Subcutaneous abdominal adipose tissue (tissue), 5 donors: Measurements from ENCODE around the gene KBTBD2.
"Not testable (repeated sequence)": the region's sequence is repeated elsewhere in the genome, so short reads cannot be mapped to it uniquely, and the experiment has no call there.

Experiments used
- H3K27ac ChIP-seq: one replicate; pipeline ENCODE4 v1.7.0; 2013; ENCODE audit warnings: low read depth, mild to moderate bottlenecking, inconsistent platforms, low read length, moderate library complexity
- H3K27me3 ChIP-seq, 5 donors: one replicate each; pipeline ENCODE4 v1.7.0; 2013; ENCODE audit warnings: low read length in 5 of 5, inconsistent platforms in 1 of 5; ENCODE audit not compliant: control insufficient read depth in 5 of 5, insufficient read depth in 4 of 5
- H3K36me3 ChIP-seq, 5 donors: one replicate each; pipeline ENCODE4 v1.7.0; 2013; ENCODE audit warnings: low read length in 5 of 5; ENCODE audit not compliant: control insufficient read depth in 5 of 5, insufficient read depth in 5 of 5
- H3K4me1 ChIP-seq, 5 donors: one replicate each; pipeline ENCODE4 v1.7.0; 2013; ENCODE audit warnings: low read length in 5 of 5, mild to moderate bottlenecking in 3 of 5, moderate library complexity in 1 of 5; ENCODE audit not compliant: control insufficient read depth in 5 of 5, insufficient read depth in 5 of 5
- H3K4me3 ChIP-seq, 5 donors: one replicate each; pipeline ENCODE4 v1.7.0; 2013; ENCODE audit warnings: low read length in 5 of 5, low read depth in 1 of 5
- H3K9ac ChIP-seq, 5 donors: one replicate each; pipeline ENCODE4 v1.7.0; 2013; ENCODE audit warnings: low read length in 5 of 5, mild to moderate bottlenecking in 4 of 5, moderate library complexity in 3 of 5
- H3K9me3 ChIP-seq, 5 donors: one replicate each; pipeline ENCODE4 v1.7.0; 2013; ENCODE audit warnings: low read length in 5 of 5; ENCODE audit not compliant: control insufficient read depth in 5 of 5
- donor health status: healthy.
- donor health status: healthy.
- donor health status: healthy.
- donor health status: healthy.
- donor health status: healthy.

Gene KBTBD2

DNA sequence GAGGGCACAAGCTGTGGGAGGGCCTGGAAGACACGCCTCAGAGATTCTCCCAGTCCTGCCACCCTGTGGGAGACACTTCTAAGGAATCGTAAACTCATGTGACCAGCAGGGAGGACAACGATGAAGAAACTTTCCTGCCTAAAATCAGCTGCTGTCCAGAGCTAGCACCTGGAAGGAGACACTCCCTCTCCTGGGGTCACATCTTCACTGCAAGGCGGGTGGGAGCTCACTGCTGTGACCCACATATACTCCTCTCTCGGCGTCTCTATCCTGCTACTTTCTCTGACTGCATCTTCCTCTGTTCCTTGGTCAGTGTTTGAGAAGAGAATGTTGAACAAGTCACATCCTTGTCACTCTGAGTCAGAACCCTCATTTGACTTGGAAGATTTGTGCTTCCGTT, 25.4 kb upstream of the KBTBD2 start:
- H3K4me1 ChIP-seq, H3K27me3 ChIP-seq, H3K4me3 ChIP-seq, H3K9ac ChIP-seq, H3K27ac ChIP-seq, H3K9me3 ChIP-seq: not testable (repeated sequence)
- peaks cover 25 to 59% (median 44%) of the 10 kb centered on the region in 5 donors for H3K36me3 ChIP-seq

DNA sequence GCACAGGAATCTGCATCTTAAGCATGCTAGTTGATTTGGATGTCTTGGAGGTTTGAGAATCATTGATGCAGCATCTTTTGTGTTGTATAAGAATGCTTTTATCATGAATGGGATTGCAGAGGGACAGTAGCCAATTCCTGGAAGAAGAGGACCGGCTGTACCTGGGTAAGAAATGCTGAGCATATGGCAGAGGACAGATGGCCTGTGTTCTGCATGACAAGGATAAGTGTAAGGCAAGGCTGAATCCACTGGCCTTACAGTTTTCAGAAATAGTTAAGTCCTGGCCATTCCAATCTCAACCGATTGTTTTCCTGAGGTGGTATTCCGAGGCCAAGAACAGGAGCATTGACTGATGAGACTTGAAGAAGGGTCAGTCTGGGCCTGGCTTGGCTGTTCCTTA, 24.4 kb upstream of the KBTBD2 start:
- peaks cover 18 to 52% (median 39%) of the 10 kb centered on the region in 5 donors for H3K36me3 ChIP-seq
- no peak overlapping the region for H3K27ac ChIP-seq
- no peaks in the 10 kb centered on the region for H3K27me3 ChIP-seq
- H3K4me3 ChIP-seq: no peak overlapping the region
- H3K4me1 ChIP-seq: no peaks in the 10 kb centered on the region
- H3K9me3 ChIP-seq: no peaks in the 10 kb centered on the region
- H3K9ac ChIP-seq: no peak overlapping the region

DNA sequence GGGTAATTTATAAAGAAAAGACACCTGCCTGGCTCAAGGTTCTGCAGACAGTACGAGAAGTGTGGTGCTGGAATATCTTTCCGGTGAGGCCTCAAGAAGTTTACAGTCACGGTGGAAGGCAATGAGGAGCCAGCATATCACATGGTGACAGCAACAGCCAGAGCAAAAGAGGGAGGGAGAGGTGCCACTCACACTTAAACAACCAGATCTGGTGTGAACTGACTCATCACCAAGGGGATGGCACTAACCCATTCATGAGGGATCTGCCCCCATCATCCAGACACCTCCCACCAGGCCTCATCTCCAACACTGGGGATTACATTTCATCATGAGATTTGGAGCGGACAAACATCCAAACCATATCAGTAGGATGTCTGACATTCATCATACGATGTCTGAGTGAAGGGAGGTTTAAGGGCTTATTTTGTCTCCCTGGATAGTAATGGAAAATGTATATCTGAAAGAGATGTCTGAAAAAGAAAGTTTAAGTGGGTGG, 23.5 kb upstream of the KBTBD2 start:
- no peak overlapping the region for H3K4me3 ChIP-seq
- H3K9ac ChIP-seq: no peak overlapping the region
- peaks cover 15 to 47% (median 37%) of the 10 kb centered on the region in 5 donors for H3K36me3 ChIP-seq
- no peaks in the 10 kb centered on the region for H3K4me1 ChIP-seq
- no peaks in the 10 kb centered on the region for H3K27me3 ChIP-seq
- H3K27ac ChIP-seq: no peak overlapping the region
- no peaks in the 10 kb centered on the region for H3K9me3 ChIP-seq

DNA sequence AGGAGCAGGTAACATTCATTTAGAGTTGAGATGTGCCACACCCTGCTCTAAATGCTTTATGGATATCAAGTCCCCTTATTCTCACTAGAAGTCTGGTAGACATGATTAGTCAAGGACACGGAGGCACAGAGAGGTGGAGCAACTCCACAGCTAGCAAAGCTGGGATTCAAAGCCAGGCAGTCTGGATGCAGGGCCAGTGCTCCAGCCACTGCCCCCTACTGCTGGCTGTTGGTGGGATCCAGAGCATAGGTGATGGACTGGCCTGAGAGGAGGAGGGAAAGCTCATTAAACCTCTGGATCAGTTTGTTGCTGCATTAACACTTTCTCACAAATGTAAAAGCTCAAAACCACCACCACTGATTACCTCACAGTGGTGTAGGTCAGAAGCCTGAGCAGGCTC, 22.6 kb upstream of the KBTBD2 start:
- no peaks in the 10 kb centered on the region for H3K9me3 ChIP-seq
- H3K27me3 ChIP-seq: no peaks in the 10 kb centered on the region
- peaks cover 15 to 46% (median 37%) of the 10 kb centered on the region in 5 donors for H3K36me3 ChIP-seq

DNA sequence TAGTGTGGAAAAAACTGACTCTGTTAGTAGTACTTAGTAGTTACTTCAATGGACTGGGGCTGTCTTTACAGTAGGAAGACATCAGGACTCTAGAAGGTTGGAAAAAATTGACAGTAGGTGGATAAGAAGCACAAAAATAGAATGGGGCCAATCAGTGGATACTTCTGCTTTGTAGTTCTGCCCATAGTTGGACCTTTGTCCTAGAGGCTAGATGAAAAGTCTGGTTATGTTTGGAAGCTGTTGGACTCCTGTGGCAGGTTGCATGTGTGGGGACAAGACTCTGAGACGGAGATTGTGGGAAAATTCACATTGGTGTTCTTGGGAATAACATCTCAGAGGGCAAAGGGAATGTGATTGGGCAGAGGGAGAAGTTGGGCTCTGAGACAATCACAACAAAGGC, 18.6 kb upstream of the KBTBD2 start:
- Histone ChIP-seq H3K9ac (no peak overlapping the region), H3K9me3 (no peaks in the 10 kb centered on the region), H3K27me3 (no peaks in the 10 kb centered on the region), H3K4me3 (no peak overlapping the region), H3K36me3 (peaks cover 0 to 14% (median 9%) of the 10 kb centered on the region in 5 donors), H3K27ac (no peak overlapping the region), H3K4me1 (peaks cover 0 to 5% (median 4%) of the 10 kb centered on the region in 5 donors)

More for the DNA sequence above, 22.6 kb upstream of the KBTBD2 start:
- H3K4me1 ChIP-seq: no peaks in the 10 kb centered on the region
- no peak overlapping the region for H3K27ac ChIP-seq
- no peak overlapping the region for H3K9ac ChIP-seq
- no peak overlapping the region for H3K4me3 ChIP-seq

DNA sequence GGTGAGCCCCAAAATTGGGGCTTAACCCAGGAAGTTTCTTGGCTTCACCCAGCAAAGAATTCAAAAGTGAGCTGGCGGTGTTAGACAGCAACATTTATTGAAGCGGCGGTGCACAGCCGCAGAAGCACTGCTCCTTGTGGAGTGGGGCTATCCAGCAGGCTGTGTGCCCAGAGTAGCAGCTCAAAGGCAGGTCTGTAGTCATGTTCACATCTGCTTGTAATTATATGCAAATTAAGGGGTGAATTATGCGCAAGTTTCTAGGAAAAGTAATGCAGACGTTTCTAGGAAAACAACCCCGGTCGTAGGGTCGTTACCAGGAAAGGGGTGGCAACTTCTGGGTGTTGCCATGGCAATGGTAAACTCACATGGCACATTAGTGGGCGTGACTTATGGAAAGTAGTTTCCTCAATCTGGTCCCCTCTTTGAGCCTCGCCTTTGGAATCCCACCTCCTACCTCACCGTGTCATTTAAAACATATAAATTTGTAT, 13.7 kb upstream of the KBTBD2 start:
- Histone ChIP-seq H3K4me1 (peaks cover 0 to 9% (median 6%) of the 10 kb centered on the region in 5 donors), H3K36me3 (no peaks in the 10 kb centered on the region), H3K27ac (no peak overlapping the region), H3K9ac (peak overlapping the region in 1 of 5 donors; percentile 22), H3K4me3 (peak overlapping the region; percentile 33 to 73 (median 57)), H3K27me3 (no peaks in the 10 kb centered on the region), H3K9me3 (no peaks in the 10 kb centered on the region)

DNA sequence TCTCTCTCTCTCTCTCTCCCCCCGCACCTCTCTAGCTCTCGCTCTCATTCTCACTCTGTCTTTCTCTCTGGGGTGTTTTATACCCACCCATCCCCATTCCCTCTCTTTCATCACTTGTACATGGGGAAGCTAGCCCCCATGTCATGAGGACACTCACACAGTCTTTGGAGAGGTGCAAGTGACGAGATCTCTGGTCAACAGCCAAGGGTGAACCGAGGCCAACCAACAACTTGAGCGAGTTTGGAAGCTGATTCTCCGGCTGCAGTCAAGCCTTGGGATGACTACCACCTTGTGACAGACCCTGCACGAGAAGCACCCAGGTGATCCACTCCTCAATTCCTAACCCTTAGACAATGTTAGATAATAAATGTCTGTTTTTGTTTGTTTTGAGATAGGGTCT, 10.1 kb upstream of the KBTBD2 start:
- H3K4me1 ChIP-seq: peaks cover 0 to 9% (median 6%) of the 10 kb centered on the region in 5 donors
- no peaks in the 10 kb centered on the region for H3K9me3 ChIP-seq
- H3K4me3 ChIP-seq: no peak overlapping the region
- no peak overlapping the region for H3K9ac ChIP-seq
- H3K36me3 ChIP-seq: no peaks in the 10 kb centered on the region
- H3K27me3 ChIP-seq: no peaks in the 10 kb centered on the region
- no peak overlapping the region for H3K27ac ChIP-seq

DNA sequence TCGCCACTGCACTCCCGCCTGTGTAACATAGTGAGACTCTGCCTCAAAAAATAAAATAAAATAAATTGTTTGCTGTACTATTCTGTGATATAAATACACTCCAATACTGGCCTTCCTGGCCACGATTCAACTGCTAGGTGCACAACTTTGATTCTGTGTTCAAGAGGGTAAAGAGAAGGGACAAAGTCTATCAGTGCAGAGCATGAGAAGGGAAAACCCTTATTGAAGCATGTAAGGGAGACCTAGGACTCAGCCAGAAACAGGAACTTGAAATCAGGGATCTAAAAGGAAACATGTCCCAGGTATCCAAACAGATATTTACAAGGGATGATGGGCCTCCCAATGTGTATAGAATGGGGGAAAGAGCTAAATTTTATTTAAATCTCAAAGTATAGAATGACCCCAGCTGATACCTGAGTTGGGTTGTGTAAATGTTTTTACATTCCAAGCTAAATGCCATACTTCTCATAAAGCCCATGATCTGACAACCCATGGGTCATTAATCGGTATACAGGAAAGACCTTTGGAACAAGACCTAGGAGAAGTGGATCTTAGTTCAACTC, 9.0 kb upstream of the KBTBD2 start:
- Histone ChIP-seq H3K4me3 (no peak overlapping the region), H3K9ac (no peak overlapping the region), H3K27ac (no peak overlapping the region), H3K9me3 (no peaks in the 10 kb centered on the region), H3K36me3 (no peaks in the 10 kb centered on the region), H3K27me3 (no peaks in the 10 kb centered on the region), H3K4me1 (peaks cover 0 to 7% (median 6%) of the 10 kb centered on the region in 5 donors)

DNA sequence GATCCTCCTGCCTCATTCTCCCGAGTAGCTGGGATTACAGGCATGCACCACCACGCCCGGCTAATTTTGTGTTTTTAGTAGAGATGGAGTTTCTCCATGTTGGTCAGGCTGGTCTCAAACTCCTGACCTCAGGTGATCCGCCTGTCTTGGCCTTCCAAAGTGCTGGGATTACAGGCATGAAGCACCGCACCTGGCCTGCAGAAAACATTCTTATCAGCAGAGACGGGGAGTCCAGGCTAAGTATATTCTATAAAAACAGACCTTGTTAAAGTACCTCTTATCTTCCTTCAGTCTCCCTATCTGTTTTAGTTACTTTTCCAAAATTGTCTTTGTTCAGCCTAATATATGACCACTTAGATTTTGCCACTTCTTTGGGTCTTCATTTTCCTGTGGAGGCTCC, 5.8 kb upstream of the KBTBD2 start:
- H3K9ac ChIP-seq, H3K9me3 ChIP-seq, H3K36me3 ChIP-seq, H3K4me3 ChIP-seq, H3K27ac ChIP-seq, H3K27me3 ChIP-seq: not testable (repeated sequence)
- H3K4me1 ChIP-seq: peaks cover 0 to 12% (median 9%) of the 10 kb centered on the region in 5 donors

DNA sequence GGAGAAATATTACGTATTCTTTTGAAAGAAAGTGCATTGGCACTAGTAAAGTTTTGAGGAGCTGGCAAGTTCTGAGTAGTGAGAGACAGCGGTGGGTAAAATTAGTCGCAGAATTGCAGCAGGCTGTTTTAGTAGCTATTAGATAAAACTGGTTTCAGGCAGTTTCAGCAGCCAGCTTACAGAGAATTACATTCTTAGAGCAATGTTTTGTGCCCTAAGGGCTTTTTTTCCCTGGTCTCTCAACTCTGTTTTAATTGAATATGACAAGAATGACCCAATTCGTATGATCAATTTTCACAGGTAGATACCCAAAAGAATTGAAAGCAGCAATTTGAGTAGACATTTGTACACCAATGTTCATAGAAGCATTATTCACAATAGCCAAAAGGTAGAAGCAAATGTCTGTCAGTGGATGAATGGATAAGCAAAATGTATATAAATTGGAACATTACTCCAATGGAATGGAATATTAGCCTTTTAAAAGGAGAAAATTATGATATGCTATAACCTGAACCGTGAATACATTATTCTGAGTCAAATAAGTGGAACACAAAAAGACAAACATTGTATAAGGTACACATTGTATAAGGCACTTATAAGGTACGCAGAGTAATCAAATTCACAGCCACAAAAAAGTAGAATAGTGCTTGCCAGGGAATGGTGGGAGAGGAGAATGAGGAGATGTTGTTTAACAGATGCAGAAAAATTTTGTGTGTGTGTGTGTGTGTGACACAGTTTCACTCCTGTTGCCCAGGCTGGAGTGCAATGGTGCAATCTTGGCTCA, 5.2 kb upstream of the KBTBD2 start:
- H3K27me3 ChIP-seq: no peaks in the 10 kb centered on the region
- H3K36me3 ChIP-seq: no peaks in the 10 kb centered on the region
- H3K27ac ChIP-seq: no peak overlapping the region
- H3K9me3 ChIP-seq: no peaks in the 10 kb centered on the region
- no peak overlapping the region for H3K4me3 ChIP-seq
- no peak overlapping the region for H3K9ac ChIP-seq
- peaks cover 0 to 14% (median 12%) of the 10 kb centered on the region in 5 donors for H3K4me1 ChIP-seq
